WI38 (cell line): ENCODE measurements around the gene IVL.

Source experiments
- H3K4me3 ChIP-seq: 2 replicates; pipeline ENCODE4 v1.5.1; 2011; ENCODE audit warnings: low read depth, mild to moderate bottlenecking, control low read depth, low read length
- TF ChIP-seq, protein P1 (sequence below): IDR thresholded peaks from 2 replicates; pipeline ENCODE4 v1.5.1; 2012; ENCODE audit warnings: low read depth, mild to moderate bottlenecking, control low read depth, low read length

The IVL gene

DNA sequence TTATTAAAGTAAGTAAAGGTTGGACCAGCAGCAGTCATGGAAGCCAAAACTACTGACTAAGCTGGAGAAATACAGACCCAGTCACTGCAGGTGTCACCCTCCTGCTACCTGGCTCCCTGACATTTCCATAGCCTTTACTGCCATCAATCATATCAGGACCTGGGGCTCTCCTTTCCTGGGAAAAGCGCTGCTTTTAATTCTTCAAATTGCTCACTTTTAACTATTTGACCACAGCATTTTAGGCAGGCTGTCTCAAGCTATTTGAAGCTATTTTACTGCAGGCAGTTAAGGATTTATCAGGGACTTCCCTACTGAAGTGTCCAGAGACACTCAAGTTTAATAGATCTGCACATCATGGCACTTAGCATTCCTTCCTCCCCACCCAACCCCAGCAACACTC lies 4.1 kb downstream of the IVL start:
- no peak overlapping the region for H3K4me3 ChIP-seq

DNA sequence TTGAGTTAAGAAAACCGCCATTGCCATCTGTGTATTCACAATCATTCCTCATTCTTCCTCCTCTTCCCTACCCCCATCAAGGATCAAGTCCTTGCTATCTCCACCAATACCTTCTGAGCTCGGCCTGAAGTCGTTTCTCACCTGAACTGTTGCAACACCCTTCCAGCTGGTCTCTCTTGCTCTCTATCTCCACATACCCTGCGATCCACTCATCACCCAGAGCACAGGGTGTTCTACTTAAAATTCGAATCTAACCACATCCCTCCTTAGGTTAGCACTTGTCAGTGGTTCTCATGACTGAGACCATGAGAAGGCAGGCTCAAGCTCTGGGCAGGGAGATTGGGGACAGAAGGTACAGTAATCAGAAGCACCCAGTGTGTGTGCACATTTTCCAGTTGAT lies 4.6 kb downstream of the IVL start:
- no peak overlapping the region for H3K4me3 ChIP-seq
- TF ChIP-seq, protein P1, sequence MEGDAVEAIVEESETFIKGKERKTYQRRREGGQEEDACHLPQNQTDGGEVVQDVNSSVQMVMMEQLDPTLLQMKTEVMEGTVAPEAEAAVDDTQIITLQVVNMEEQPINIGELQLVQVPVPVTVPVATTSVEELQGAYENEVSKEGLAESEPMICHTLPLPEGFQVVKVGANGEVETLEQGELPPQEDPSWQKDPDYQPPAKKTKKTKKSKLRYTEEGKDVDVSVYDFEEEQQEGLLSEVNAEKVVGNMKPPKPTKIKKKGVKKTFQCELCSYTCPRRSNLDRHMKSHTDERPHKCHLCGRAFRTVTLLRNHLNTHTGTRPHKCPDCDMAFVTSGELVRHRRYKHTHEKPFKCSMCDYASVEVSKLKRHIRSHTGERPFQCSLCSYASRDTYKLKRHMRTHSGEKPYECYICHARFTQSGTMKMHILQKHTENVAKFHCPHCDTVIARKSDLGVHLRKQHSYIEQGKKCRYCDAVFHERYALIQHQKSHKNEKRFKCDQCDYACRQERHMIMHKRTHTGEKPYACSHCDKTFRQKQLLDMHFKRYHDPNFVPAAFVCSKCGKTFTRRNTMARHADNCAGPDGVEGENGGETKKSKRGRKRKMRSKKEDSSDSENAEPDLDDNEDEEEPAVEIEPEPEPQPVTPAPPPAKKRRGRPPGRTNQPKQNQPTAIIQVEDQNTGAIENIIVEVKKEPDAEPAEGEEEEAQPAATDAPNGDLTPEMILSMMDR: no peak

More for the DNA sequence above, 4.1 kb downstream of the IVL start:
- TF ChIP-seq, protein P1: no peak

DNA sequence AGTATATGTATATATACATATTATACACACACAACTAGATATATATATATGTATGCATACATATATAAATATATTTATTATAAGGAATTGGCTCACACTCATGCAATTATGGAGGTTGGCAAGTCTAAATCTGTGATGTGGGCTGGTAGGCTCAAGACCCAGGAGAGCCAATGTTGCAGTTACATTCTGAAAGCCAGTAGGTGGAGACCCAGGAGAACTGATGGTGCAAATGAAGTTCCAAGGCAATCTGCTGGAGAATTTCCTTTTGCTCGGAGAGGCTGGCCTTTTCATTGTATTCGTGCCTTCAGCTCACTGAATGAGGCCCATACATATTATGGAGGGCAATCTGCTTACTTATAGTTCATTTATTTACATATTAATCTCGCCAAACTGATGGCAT lies 9.4 kb downstream of the IVL start:
- TF ChIP-seq, protein P1: no peak
- no peak overlapping the region for H3K4me3 ChIP-seq

DNA sequence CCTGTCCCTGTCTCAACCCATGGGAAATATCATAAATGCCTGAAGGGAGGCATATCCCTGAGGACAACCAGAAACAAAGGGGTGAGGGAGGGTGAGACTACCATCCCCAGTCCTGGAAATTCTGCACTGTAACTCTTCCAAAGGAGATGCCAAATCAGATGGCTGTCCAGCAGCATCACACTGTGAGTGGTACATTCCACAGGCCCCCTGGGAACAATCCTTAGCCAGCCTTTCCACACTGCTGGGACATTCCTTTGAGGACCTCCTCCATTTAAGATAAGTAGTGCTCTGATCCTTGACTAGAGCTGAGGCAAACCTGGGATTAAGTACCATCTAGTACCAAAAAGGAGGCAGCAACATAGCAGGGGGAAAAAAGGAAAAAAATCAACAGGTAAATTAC lies 10.7 kb downstream of the IVL start:
- TF ChIP-seq, protein P1: no peak

DNA sequence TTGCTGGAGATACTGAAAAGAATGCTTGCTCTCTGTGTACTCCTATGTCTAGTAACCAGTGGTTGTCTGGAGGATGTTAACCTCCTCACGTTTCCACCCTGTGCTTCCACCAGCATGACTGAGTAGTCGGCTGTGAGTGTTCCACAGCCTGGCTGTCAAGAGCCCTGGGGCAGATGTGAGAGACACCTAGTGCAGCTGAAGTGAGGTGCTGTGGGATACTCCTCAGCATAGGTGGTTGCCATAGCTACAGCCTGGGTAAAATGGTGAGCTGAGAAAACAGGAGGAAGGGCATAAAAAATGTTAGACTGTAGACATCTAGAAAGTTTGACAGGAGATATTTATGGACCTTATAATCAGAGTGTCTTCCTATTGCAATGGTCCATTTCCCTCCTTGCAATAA lies 15.8 kb downstream of the IVL start:
- TF ChIP-seq, protein P1: no peak
- H3K4me3 ChIP-seq: no peak overlapping the region

More for the DNA sequence above, 10.7 kb downstream of the IVL start:
- H3K4me3 ChIP-seq: no peak overlapping the region

DNA sequence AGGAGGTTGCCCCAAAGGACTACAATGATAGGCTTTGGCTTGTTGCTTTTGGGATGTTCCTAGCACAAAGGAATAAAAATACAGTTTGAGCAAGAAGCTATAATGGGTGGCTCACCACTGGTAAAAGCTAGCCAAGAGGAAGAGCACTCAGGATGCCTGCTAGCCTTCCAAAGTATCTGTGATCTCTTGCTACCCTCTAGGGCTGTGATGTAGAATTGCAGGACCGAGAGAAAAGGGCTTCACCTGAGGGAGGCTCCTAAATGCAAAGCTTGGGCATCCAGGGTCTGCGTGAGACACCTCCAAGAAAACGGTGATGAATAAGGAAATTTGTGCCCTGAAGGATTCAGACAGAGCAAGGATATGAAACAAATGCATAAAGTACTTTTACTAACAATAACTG lies 17.7 kb downstream of the IVL start:
- no peak overlapping the region for H3K4me3 ChIP-seq
- TF ChIP-seq, protein P1: no peak

DNA sequence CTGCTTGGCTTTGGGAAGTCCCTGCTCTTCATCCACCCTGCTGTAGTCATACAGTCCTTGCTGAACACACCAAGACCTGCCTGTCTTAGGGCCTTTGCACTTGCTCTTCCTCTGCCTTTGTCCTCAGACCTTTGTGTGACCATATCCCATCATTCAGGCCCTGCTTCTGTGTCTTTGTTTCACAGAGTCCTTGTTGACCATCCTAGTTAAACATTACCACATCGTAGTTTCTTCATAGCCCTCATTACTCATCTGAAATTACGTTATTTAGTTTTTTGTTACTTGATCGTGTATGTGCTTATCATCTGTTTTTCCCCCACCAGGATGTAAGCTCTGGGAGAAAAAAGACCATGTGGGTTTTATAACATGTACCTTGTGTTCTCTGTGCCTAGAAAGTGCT lies 20.3 kb downstream of the IVL start:
- TF ChIP-seq, protein P1: no peak

More for the DNA sequence above, 20.3 kb downstream of the IVL start:
- no peak overlapping the region for H3K4me3 ChIP-seq
